ENCODE measurements around the gene AIFM3. TPM values are rescaled to one million over a fixed set of nuclear protein-coding genes. Genes with fewer than 3 reads are reported as not detected.
"Not testable (repeated sequence)": the region's sequence is repeated elsewhere in the genome, so short reads cannot be mapped to it uniquely, and the experiment has no call there.

The AIFM3 gene
- total RNA-seq, 1 donor, result 0.45 TPM

GRCh38 chr22:21000207-21000986, 33.3 kb downstream of the AIFM3 start:
- TF ChIP-seq CTCF (IDR thresholded peaks at IDR 0.05; ENCODE audit: insufficient read depth, low read length), result no peak
- DNase-seq (ENCODE audit: low read depth), result peak; percentile 21
- peak overlapping the region; percentile 84 for H3K4me3 ChIP-seq (ENCODE audit: low read depth, low read length)

- H3K4me3 ChIP-seq (ENCODE audit: low read depth, low read length), result peak overlapping the region; percentile 84
- no peak for TF ChIP-seq CTCF (IDR thresholded peaks at IDR 0.05; ENCODE audit: insufficient read depth, low read length)
- peak; percentile 9 for DNase-seq (ENCODE audit: low read depth)
These were observed 34.0 kb downstream of the AIFM3 start for GRCh38 chr22:21000987-21001600.

- H3K4me3 ChIP-seq (ENCODE audit: low read depth, low read length), result peak within 1 kb of the TSS; percentile 84
- DNase-seq (ENCODE audit: low read depth), result peak; percentile 96
- no peak for TF ChIP-seq CTCF (IDR thresholded peaks at IDR 0.05; ENCODE audit: insufficient read depth, low read length)
These were observed 34.7 kb downstream of the AIFM3 start, which contains the start of gene THAP7 for GRCh38 chr22:21001601-21002325. Gene THAP7, minus strand, starts transcription at chr22:21002118. Its CDS starts 207 bp downstream, at chr22:21001911.

GRCh38 chr22:21003782-21004181, 36.7 kb downstream of the AIFM3 start:
- H3K4me3 ChIP-seq (ENCODE audit: low read depth, low read length), result peak overlapping the region; percentile 9
- no peak for TF ChIP-seq CTCF (IDR thresholded peaks at IDR 0.05; ENCODE audit: insufficient read depth, low read length)
- no peak for DNase-seq (ENCODE audit: low read depth)

- not testable (repeated sequence) for DNase-seq (ENCODE audit: low read depth); H3K4me3 ChIP-seq (ENCODE audit: low read depth, low read length)
These were observed 42.2 kb downstream of the AIFM3 start for GRCh38 chr22:21009208-21009607.

GRCh38 chr22:21009638-21010425, 42.8 kb downstream of the AIFM3 start:
- H3K4me3 ChIP-seq (ENCODE audit: low read depth, low read length), result no peak overlapping the region
- DNase-seq (ENCODE audit: low read depth), result peak; percentile 59
- TF ChIP-seq CTCF (IDR thresholded peaks at IDR 0.05; ENCODE audit: insufficient read depth, low read length), result no peak
